Endodermal cell (in vitro differentiated cells): Measurements from ENCODE around the gene CHST11. TPM values are rescaled to one million over a fixed set of nuclear protein-coding genes. Genes with fewer than 3 reads are reported as not detected.

Source experiments
- DNase-seq: peaks from one replicate; pipeline ENCODE4 v3.0.0-alpha.2; 2017
- H3K27ac ChIP-seq: 2 replicates; pipeline ENCODE4 v1.5.1; 2013; ENCODE audit warnings: mild to moderate bottlenecking, low read depth, low read length, moderate library complexity
- H3K27me3 ChIP-seq: 2 replicates; pipeline ENCODE4 v1.6.1; 2013; ENCODE audit warnings: mild to moderate bottlenecking, low read length, moderate library complexity; ENCODE audit not compliant: insufficient read depth, control insufficient read depth, poor library complexity, severe bottlenecking
- H3K36me3 ChIP-seq: 2 replicates; pipeline ENCODE4 v1.7.0; 2013; ENCODE audit warnings: mild to moderate bottlenecking, low read length, moderate library complexity; ENCODE audit not compliant: control insufficient read depth, insufficient read depth
- H3K4me1 ChIP-seq: one replicate; pipeline ENCODE4 v1.7.0; 2013; ENCODE audit warnings: low read length; ENCODE audit not compliant: control insufficient read depth, insufficient read depth
- H3K4me3 ChIP-seq: 2 replicates; pipeline ENCODE4 v1.5.1; 2013; ENCODE audit warnings: mild to moderate bottlenecking, low read length, moderate library complexity
- H3K9ac ChIP-seq: 2 replicates; pipeline ENCODE4 v1.6.1; 2013; ENCODE audit warnings: mild to moderate bottlenecking, low read length, moderate library complexity; ENCODE audit not compliant: poor library complexity, severe bottlenecking; ENCODE audit errors: extremely low read depth
- H3K9me3 ChIP-seq: 2 replicates; pipeline ENCODE4 v1.6.1; 2013; ENCODE audit warnings: mild to moderate bottlenecking, low read length, moderate library complexity; ENCODE audit not compliant: control insufficient read depth
- H3K27ac Mint-ChIP-seq: 2 replicates; pipeline ENCODE4 v1.8.0; 2020; ENCODE audit warnings: mixed read lengths
- H3K27me3 Mint-ChIP-seq: 2 replicates; pipeline ENCODE4 v1.8.0; 2021; ENCODE audit warnings: mild to moderate bottlenecking, mixed read lengths; ENCODE audit not compliant: insufficient read depth
- H3K36me3 Mint-ChIP-seq: 2 replicates; pipeline ENCODE4 v1.8.0; 2020; ENCODE audit warnings: low read depth, mixed read lengths
- H3K4me1 Mint-ChIP-seq: 2 replicates; pipeline ENCODE4 v1.8.0; 2020; ENCODE audit warnings: mixed read lengths
- H3K4me3 Mint-ChIP-seq: 2 replicates; pipeline ENCODE4 v1.8.0; 2020; ENCODE audit warnings: mild to moderate bottlenecking, moderate library complexity, mixed read lengths
- H3K9me3 Mint-ChIP-seq: 2 replicates; pipeline ENCODE4 v1.8.0; 2020; ENCODE audit warnings: mild to moderate bottlenecking, mixed read lengths
- CTCF ChIP-seq: fragments of 200-600 bp; sonication (generic); conservative IDR thresholded peaks from 2 replicates; pipeline ENCODE4 v1.5.0; 2021; ENCODE audit warnings: antibody characterized with exemption, mild to moderate bottlenecking
- WGBS, 2 experiments: methylation state at CpG; one replicate each; pipeline versions ENCODE4 v1.1.5 to v1.1.7; 2013; ENCODE audit warnings: missing lambda C conversion rate in 2 of 2, mixed read lengths in 1 of 2; ENCODE audit not compliant: insufficient coverage in 1 of 2, insufficient read length in 1 of 2; 5-methylcytosine and 5-hydroxymethylcytosine counted together
- total RNA-seq, 2 donors: library from RNA; stranded (reverse); fragmentation: NEBNext Ultra II Directional in 1 of 2; extraction: Animal tissue kit (Norgen Biotek cat#: 25700) in 1 of 2; gene quantifications; 2 replicates in 1 of 2; 3 replicates in 1 of 2; pipeline ENCODE4 v1.2.1, GENCODE V29; 2021

CHST11 gene
- total RNA-seq, 2 donors from 2014 or later = 30.7 to 36.2 TPM

DNA sequence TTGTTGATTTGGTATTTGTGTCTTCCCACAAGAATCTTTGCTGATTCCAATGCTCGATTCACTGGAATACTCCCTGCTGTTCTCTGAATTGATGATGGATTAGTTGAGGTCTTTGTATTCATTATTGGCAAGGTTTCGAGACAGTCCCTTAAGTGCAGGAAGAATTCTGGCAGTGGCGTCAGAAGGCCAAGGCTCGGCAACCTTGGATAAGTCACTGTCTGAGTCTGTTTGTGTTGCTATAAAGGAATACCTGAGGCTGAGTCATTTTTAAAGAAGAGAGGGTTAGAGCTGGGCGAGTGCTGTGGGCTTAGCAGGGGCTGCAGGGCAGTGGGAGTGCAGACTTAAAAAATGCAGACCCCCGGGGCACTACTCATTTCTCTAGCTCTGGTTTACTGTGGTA, 56.9 kb downstream of the CHST11 start:
- Histone ChIP-seq H3K9me3 (no peaks in the 10 kb centered on the region), H3K4me3 (no peak overlapping the region), H3K27ac (peak overlapping the region; percentile 51), H3K27me3 (no peaks in the 10 kb centered on the region), H3K36me3 (no peaks in the 10 kb centered on the region), H3K9ac (no peak overlapping the region), H3K4me1 (no peaks in the 10 kb centered on the region)
- Mint-ChIP-seq H3K4me1 (peaks cover 18% of the 10 kb centered on the region), H3K27me3 (no peaks in the 10 kb centered on the region), H3K36me3 (peaks cover 6% of the 10 kb centered on the region), H3K9me3 (peaks cover 3% of the 10 kb centered on the region), H3K27ac (no peak overlapping the region), H3K4me3 (no peak overlapping the region)
- 66 to 83% methylated on average over 5 to 6 of the region's 6 CpGs for WGBS, 2 experiments
- DNase-seq = no peak
- TF ChIP-seq CTCF = no peak

DNA sequence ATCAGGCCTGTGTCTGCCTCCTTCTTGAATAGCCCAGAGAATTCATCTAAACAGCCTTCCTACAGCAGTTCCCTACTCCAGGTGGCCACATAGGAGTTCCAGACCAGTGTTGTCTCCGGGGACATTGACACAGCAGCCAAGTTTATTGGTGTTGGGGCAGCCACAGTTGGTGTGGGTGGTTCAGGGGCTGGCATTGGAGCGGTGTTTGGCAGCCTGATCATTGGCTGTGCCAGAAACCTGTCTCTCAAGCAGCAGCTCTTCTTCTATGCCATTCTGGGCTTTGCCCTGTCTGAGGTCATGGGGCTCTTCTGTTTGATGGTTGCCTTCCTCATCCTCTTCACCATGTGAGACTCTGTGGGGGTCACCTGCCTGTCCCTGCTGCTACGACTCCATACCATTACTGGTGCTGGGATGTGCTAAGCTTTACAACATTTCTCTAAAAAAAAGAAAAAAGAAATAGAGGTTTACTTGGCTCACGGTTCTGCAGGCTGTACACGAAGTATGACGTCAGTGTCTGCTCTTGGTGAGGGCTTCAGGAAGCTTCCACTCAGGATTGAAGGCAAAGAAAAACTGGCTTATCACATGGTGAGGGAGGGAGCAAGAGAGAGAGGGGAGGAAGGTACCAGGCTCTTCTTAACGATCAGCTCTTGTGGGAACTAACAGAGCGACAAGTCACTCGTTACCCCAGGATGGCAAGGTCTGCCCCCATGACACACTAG, 57.5 kb downstream of the CHST11 start:
- Mint-ChIP-seq H3K27me3 (no peaks in the 10 kb centered on the region), H3K4me1 (peaks cover 18% of the 10 kb centered on the region), H3K27ac (no peak overlapping the region), H3K4me3 (no peak overlapping the region), H3K9me3 (peaks cover under 1% of the 10 kb centered on the region), H3K36me3 (no peaks in the 10 kb centered on the region)
- H3K27me3 ChIP-seq = no peaks in the 10 kb centered on the region
- WGBS, 2 experiments = 90 to 93% methylated on average over 8 to 9 of the region's 9 CpGs
- H3K27ac ChIP-seq = peak overlapping the region; percentile 51
- H3K4me3 ChIP-seq = no peak overlapping the region
- no peak for TF ChIP-seq CTCF
- DNase-seq = no peak
- no peaks in the 10 kb centered on the region for H3K9me3 ChIP-seq
- H3K36me3 ChIP-seq = no peaks in the 10 kb centered on the region
- H3K9ac ChIP-seq = no peak overlapping the region
- no peaks in the 10 kb centered on the region for H3K4me1 ChIP-seq

GRCh38 chr12:104515899-104516298, 59.2 kb downstream of the CHST11 start:
- Mint-ChIP-seq H3K4me3 (no peak overlapping the region), H3K27ac (no peak overlapping the region), H3K4me1 (peaks cover 28% of the 10 kb centered on the region), H3K36me3 (no peaks in the 10 kb centered on the region), H3K27me3 (no peaks in the 10 kb centered on the region), H3K9me3 (no peaks in the 10 kb centered on the region)
- 85 to 100% methylated on average over 1 of the region's 1 CpG for WGBS, 2 experiments
- Histone ChIP-seq H3K4me1 (peaks cover 3% of the 10 kb centered on the region), H3K27ac (no peak overlapping the region), H3K9ac (no peak overlapping the region), H3K36me3 (no peaks in the 10 kb centered on the region), H3K4me3 (no peak overlapping the region), H3K27me3 (no peaks in the 10 kb centered on the region), H3K9me3 (no peaks in the 10 kb centered on the region)
- no peak for DNase-seq
- no peak for TF ChIP-seq CTCF
